HUES6 (cell line): ENCODE data around the gene KCND3.

Experiments used
- H3K27ac ChIP-seq: 2 replicates; pipeline ENCODE4 v1.7.0; 2013; ENCODE audit warnings: low read depth, mild to moderate bottlenecking, low read length, inconsistent platforms
- H3K27me3 ChIP-seq: 2 replicates; pipeline ENCODE4 v1.6.1; 2013; ENCODE audit warnings: low read length; ENCODE audit not compliant: control insufficient read depth, insufficient read depth
- H3K36me3 ChIP-seq: 2 replicates; pipeline ENCODE4 v1.6.1; 2013; ENCODE audit warnings: low read length; ENCODE audit not compliant: control insufficient read depth, insufficient read depth
- H3K4me1 ChIP-seq: 2 replicates; pipeline ENCODE4 v1.6.1; 2013; ENCODE audit warnings: low read length; ENCODE audit not compliant: control insufficient read depth, insufficient read depth
- H3K4me3 ChIP-seq: 2 replicates; pipeline ENCODE4 v1.5.1; 2013; ENCODE audit warnings: low read depth, low read length
- H3K9ac ChIP-seq: one replicate; pipeline ENCODE4 v1.6.1; 2013; ENCODE audit warnings: mild to moderate bottlenecking, low read length
- H3K9me3 ChIP-seq: 2 replicates; pipeline ENCODE4 v1.6.1; 2013; ENCODE audit warnings: low read depth, low read length; ENCODE audit not compliant: control insufficient read depth, insufficient read depth

KCND3 gene

GRCh38 chr1:111903148-111903870 is 86.2 kb downstream of the KCND3 start:
- Histone ChIP-seq H3K4me1 (peaks cover 10% of the 10 kb centered on the region; the same call in 1 of the 2 replicates), H3K9me3 (no peaks in the 10 kb centered on the region), H3K27ac (no peak overlapping the region), H3K36me3 (no peaks in the 10 kb centered on the region), H3K4me3 (no peak overlapping the region), H3K9ac (no peak overlapping the region), H3K27me3 (peaks cover 16% of the 10 kb centered on the region; the same call in 1 of the 2 replicates)

GRCh38 chr1:111895469-111895868 is 94.0 kb downstream of the KCND3 start:
- H3K4me1 ChIP-seq: peaks cover 5% of the 10 kb centered on the region; the same call in 1 of the 2 replicates
- H3K27ac ChIP-seq: no peak overlapping the region
- no peaks in the 10 kb centered on the region for H3K36me3 ChIP-seq
- H3K9me3 ChIP-seq: no peaks in the 10 kb centered on the region
- H3K9ac ChIP-seq: no peak overlapping the region
- H3K4me3 ChIP-seq: no peak overlapping the region
- H3K27me3 ChIP-seq: 0 out of 2 replicates have a peak, but pooled peaks cover 9% of the 10 kb centered on the region

GRCh38 chr1:111895017-111895416 is 94.5 kb downstream of the KCND3 start:
- Histone ChIP-seq H3K4me3 (no peak overlapping the region), H3K9ac (no peak overlapping the region), H3K36me3 (no peaks in the 10 kb centered on the region), H3K27ac (no peak overlapping the region), H3K4me1 (peaks cover 5% of the 10 kb centered on the region; the same call in 1 of the 2 replicates), H3K27me3 (0 out of 2 replicates have a peak, but pooled peaks cover 14% of the 10 kb centered on the region), H3K9me3 (no peaks in the 10 kb centered on the region)

- Histone ChIP-seq H3K4me1 (peaks cover 5% of the 10 kb centered on the region; the same call in 1 of the 2 replicates), H3K36me3 (no peaks in the 10 kb centered on the region), H3K27me3 (0 out of 2 replicates have a peak, but pooled peaks cover 14% of the 10 kb centered on the region), H3K4me3 (no peak overlapping the region), H3K9ac (no peak overlapping the region), H3K27ac (no peak overlapping the region), H3K9me3 (no peaks in the 10 kb centered on the region)
Observed at GRCh38 chr1:111894497-111894896, 95.0 kb downstream of the KCND3 start.

- H3K9ac ChIP-seq: no peak overlapping the region
- H3K27me3 ChIP-seq: 0 out of 2 replicates have a peak, but pooled peaks cover 18% of the 10 kb centered on the region
- no peak overlapping the region for H3K27ac ChIP-seq
- H3K4me1 ChIP-seq: peaks cover 14% of the 10 kb centered on the region
- H3K9me3 ChIP-seq: no peaks in the 10 kb centered on the region
- H3K36me3 ChIP-seq: no peaks in the 10 kb centered on the region
- H3K4me3 ChIP-seq: no peak overlapping the region
Observed at GRCh38 chr1:111891566-111891965, 97.9 kb downstream of the KCND3 start.

- no peak overlapping the region for H3K27ac ChIP-seq
- H3K9me3 ChIP-seq: no peaks in the 10 kb centered on the region
- H3K4me1 ChIP-seq: peaks cover 15% of the 10 kb centered on the region
- no peak overlapping the region for H3K9ac ChIP-seq
- no peak overlapping the region for H3K4me3 ChIP-seq
- H3K36me3 ChIP-seq: no peaks in the 10 kb centered on the region
- H3K27me3 ChIP-seq: 0 out of 2 replicates have a peak, but pooled peaks cover 18% of the 10 kb centered on the region
Observed at GRCh38 chr1:111888740-111889376, 100.6 kb downstream of the KCND3 start.

- Histone ChIP-seq H3K27ac (no peak overlapping the region), H3K9me3 (no peaks in the 10 kb centered on the region), H3K27me3 (0 out of 2 replicates have a peak, but pooled peaks cover 18% of the 10 kb centered on the region), H3K9ac (no peak overlapping the region), H3K4me1 (peaks cover 15% of the 10 kb centered on the region), H3K4me3 (no peak overlapping the region), H3K36me3 (no peaks in the 10 kb centered on the region)
Observed at GRCh38 chr1:111887875-111888274, 101.6 kb downstream of the KCND3 start.

GRCh38 chr1:111887385-111887784 is 102.1 kb downstream of the KCND3 start:
- H3K27me3 ChIP-seq: 0 out of 2 replicates have a peak, but pooled peaks cover 18% of the 10 kb centered on the region
- no peaks in the 10 kb centered on the region for H3K36me3 ChIP-seq
- peaks cover 15% of the 10 kb centered on the region for H3K4me1 ChIP-seq
- no peak overlapping the region for H3K27ac ChIP-seq
- no peak overlapping the region for H3K9ac ChIP-seq
- H3K4me3 ChIP-seq: no peak overlapping the region
- no peaks in the 10 kb centered on the region for H3K9me3 ChIP-seq

- H3K9ac ChIP-seq: no peak overlapping the region
- no peak overlapping the region for H3K27ac ChIP-seq
- H3K36me3 ChIP-seq: no peaks in the 10 kb centered on the region
- H3K4me1 ChIP-seq: peaks cover 15% of the 10 kb centered on the region
- H3K9me3 ChIP-seq: no peaks in the 10 kb centered on the region
- no peak overlapping the region for H3K4me3 ChIP-seq
- 0 out of 2 replicates have a peak, but pooled peaks cover 18% of the 10 kb centered on the region for H3K27me3 ChIP-seq
Observed at GRCh38 chr1:111886741-111887140, 102.7 kb downstream of the KCND3 start.

- H3K27me3 ChIP-seq: 0 out of 2 replicates have a peak, but pooled peaks cover 4% of the 10 kb centered on the region
- H3K9ac ChIP-seq: no peak overlapping the region
- no peaks in the 10 kb centered on the region for H3K9me3 ChIP-seq
- H3K4me1 ChIP-seq: peaks cover 15% of the 10 kb centered on the region
- no peak overlapping the region for H3K27ac ChIP-seq
- no peak overlapping the region for H3K4me3 ChIP-seq
- H3K36me3 ChIP-seq: no peaks in the 10 kb centered on the region
Observed at GRCh38 chr1:111884772-111885443, 104.6 kb downstream of the KCND3 start.
